Hematopoietic multipotent progenitor cell treated with erythropoietin and hydrocortisone succinate and interleukin-3 and kit ligand, for 17 days (in vitro differentiated cells): Measurements from ENCODE around the gene KDELR1.

Experiments
- DNase-seq: peaks from one replicate; pipeline ENCODE4 v3.0.0-alpha.2; 2015; ENCODE audit warnings: low spot score

The KDELR1 gene

GRCh38 chr19:48371367-48371766 is 20.0 kb downstream of the KDELR1 start:
- no peak for DNase-seq

- DNase-seq: no peak
Observed at GRCh38 chr19:48370955-48371354, 20.4 kb downstream of the KDELR1 start.

- no peak for DNase-seq
Observed at GRCh38 chr19:48368936-48369335, 22.4 kb downstream of the KDELR1 start.

GRCh38 chr19:48367855-48368254 is 23.5 kb downstream of the KDELR1 start:
- DNase-seq: no peak

GRCh38 chr19:48365602-48366001 is 25.7 kb downstream of the KDELR1 start:
- no peak for DNase-seq

- no peak for DNase-seq
Observed at GRCh38 chr19:48364598-48365348, 26.6 kb downstream of the KDELR1 start.

- peak; percentile 99 for DNase-seq
Observed at GRCh38 chr19:48363810-48364597, 27.3 kb downstream of the KDELR1 start, which contains the start of the genes SYNGR4 and TMEM143. TSS of gene SYNGR4 (plus strand) at chr19:48364367. CDS start at chr19:48365843, 1,476 bp downstream. TSS of gene TMEM143 (minus strand) at chr19:48363940. CDS start at chr19:48363920, 20 bp downstream.

GRCh38 chr19:48363500-48363809 is 27.9 kb downstream of the KDELR1 start:
- no peak for DNase-seq

- DNase-seq: peak; percentile 93
Observed at GRCh38 chr19:48362716-48363499, 28.4 kb downstream of the KDELR1 start.

GRCh38 chr19:48361912-48362311 is 29.4 kb downstream of the KDELR1 start:
- no peak for DNase-seq

GRCh38 chr19:48359123-48359522 is 32.2 kb downstream of the KDELR1 start:
- no peak for DNase-seq

- DNase-seq: no peak
Observed at GRCh38 chr19:48355365-48355954, 35.9 kb downstream of the KDELR1 start.

GRCh38 chr19:48354332-48354992 is 36.9 kb downstream of the KDELR1 start:
- DNase-seq: no peak

- no peak for DNase-seq
Observed at GRCh38 chr19:48353677-48354076, 37.7 kb downstream of the KDELR1 start.

- DNase-seq: peak; percentile 76
Observed at GRCh38 chr19:48351341-48351752, 40.0 kb downstream of the KDELR1 start.

GRCh38 chr19:48350856-48351255 is 40.5 kb downstream of the KDELR1 start:
- DNase-seq: no peak

- DNase-seq: no peak
Observed at GRCh38 chr19:48348737-48349136, 42.6 kb downstream of the KDELR1 start.

- DNase-seq: no peak
Observed at GRCh38 chr19:48348045-48348444, 43.3 kb downstream of the KDELR1 start.

- no peak for DNase-seq
Observed at GRCh38 chr19:48346191-48346590, 45.2 kb downstream of the KDELR1 start.

- DNase-seq: no peak
Observed at GRCh38 chr19:48344892-48345291, 46.5 kb downstream of the KDELR1 start.

- DNase-seq: no peak
Observed at GRCh38 chr19:48342841-48343540, 48.4 kb downstream of the KDELR1 start.
